Measurements from ENCODE around the gene SLC38A1.

Gene SLC38A1

DNA sequence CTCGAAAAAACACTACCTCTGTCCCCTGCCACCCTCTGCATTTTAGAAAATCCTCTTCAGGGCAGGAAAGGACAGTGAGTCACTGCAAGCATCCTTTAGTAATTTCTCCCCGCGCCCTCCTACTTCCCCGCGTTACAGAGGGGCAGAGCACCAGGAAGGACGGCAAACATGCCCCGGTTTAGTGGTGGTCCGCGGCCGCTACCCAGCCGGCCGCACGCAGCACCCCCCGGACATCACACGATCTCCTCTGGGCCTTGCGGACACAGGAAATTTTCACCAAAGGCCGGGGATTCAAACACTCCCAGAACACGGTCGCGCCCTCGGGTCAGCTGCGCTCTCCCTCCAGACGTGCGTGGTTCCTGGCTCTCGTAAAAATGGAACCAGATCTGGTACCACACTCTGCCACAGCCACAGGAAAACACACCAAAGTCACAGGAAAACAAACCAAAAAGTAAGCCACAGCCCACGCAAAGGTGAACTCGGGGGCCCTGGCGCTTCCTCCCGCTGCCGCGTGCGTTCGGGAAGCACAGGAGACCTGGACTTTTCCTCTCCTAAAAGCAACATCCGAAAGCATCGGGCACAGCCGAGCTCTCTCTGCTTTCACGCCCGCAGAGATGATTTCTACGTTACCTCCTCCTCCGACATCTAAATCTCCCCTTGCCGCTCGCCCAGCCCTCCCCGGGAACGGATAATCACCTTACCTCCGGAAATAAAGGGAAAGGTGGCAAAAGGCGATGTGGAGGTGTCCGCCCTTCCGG is 839 bp downstream of the SLC38A1 start:
- peak overlapping the region; percentile 95 for H3K27ac ChIP-seq
- TF ChIP-seq, protein P1, sequence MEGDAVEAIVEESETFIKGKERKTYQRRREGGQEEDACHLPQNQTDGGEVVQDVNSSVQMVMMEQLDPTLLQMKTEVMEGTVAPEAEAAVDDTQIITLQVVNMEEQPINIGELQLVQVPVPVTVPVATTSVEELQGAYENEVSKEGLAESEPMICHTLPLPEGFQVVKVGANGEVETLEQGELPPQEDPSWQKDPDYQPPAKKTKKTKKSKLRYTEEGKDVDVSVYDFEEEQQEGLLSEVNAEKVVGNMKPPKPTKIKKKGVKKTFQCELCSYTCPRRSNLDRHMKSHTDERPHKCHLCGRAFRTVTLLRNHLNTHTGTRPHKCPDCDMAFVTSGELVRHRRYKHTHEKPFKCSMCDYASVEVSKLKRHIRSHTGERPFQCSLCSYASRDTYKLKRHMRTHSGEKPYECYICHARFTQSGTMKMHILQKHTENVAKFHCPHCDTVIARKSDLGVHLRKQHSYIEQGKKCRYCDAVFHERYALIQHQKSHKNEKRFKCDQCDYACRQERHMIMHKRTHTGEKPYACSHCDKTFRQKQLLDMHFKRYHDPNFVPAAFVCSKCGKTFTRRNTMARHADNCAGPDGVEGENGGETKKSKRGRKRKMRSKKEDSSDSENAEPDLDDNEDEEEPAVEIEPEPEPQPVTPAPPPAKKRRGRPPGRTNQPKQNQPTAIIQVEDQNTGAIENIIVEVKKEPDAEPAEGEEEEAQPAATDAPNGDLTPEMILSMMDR (conservative IDR thresholded peaks at IDR 0.05), result no peak

DNA sequence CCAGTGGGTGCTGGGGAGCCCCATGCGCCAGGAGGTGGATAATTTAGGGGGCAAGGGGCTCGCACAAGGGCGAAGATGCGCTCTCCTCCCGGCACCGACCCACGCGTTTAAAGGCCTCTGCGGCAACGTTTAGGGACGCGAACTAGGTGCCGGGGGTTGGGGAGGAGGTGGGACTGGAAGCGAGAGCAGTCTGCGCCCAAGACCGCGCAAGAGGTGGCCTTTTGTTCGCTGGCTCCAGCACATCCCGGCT is 1.3 kb downstream of the SLC38A1 start:
- TF ChIP-seq, protein P1 (conservative IDR thresholded peaks at IDR 0.05), result no peak
- peak overlapping the region; percentile 95 for H3K27ac ChIP-seq

DNA sequence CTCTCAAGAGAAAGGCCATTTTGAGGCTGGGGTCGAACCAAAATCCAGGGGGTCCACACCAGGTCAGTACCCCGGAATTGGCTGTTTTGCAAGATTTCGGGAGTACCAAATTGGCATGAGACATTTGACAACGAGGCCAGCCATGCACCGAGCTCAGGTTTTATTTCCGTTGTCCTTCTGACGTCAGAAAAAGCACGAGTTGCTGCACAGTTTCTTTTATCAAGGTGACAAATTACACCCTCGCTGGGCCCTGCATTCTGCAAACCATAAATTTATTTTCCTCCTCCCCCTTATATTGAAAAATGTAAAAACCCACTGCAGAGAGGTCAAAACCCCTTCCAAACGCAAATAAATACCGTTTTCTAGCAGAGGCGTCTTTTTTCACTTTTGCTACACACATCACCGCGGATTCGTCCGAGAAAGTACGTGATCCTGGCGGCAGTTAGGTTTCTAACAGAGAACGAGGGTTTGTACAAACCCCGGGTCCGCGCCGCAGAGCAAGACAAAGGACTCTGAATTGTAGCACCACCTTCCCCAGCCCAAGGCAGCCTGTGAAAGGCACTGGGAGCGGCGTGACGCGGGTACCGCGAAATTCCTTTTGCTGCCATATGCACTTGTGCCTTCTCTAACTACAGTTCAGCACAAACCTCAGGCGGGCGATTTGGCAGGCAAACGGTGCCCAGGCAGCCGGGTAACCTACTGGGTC is 1.8 kb downstream of the SLC38A1 start:
- TF ChIP-seq, protein P1 (conservative IDR thresholded peaks at IDR 0.05), result no peak
- H3K27ac ChIP-seq, result peak overlapping the region; percentile 95

DNA sequence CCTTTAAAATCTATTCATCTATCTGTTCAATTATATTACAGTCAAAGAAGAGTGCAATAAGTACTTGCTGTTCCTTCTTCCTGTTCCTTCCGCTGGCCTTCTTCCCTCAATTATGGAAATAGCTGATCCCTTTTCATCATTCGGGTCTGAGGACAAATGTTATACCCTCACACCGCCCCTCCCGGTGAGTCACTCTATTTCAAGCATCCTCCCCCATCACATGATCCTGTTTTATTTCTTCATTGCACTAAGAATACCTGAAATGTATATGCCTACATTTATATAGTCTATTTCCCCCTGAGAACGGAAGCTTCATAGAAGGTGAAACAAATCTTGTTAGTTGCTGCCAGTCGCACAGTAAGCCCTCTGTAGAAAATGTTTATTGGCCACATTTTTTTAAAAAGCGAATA is 2.5 kb downstream of the SLC38A1 start:
- TF ChIP-seq, protein P1 (conservative IDR thresholded peaks at IDR 0.05), result no peak
- H3K27ac ChIP-seq, result peak overlapping the region; percentile 95

DNA sequence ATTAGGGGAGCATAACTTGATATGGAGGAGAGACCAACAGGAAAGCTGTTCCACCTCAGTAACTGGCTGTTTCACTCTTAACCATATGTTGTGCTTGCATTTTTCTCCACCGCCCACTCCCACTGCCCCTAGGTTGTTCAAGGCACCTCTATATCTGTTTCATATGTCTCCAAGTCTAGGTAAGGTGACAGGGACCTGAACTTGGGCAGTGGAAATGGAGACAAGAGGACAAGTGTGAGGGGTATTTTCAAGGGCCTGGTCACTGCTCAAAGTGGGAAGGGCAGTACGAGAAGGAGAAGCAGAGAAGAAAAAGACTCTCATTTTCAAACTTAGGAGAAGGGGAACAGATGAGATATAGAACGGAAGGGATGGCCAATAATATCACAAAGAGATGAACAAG is 3.1 kb downstream of the SLC38A1 start:
- peak overlapping the region; percentile 95; the same call in 1 of the 2 replicates for H3K27ac ChIP-seq
- TF ChIP-seq, protein P1 (conservative IDR thresholded peaks at IDR 0.05), result no peak

DNA sequence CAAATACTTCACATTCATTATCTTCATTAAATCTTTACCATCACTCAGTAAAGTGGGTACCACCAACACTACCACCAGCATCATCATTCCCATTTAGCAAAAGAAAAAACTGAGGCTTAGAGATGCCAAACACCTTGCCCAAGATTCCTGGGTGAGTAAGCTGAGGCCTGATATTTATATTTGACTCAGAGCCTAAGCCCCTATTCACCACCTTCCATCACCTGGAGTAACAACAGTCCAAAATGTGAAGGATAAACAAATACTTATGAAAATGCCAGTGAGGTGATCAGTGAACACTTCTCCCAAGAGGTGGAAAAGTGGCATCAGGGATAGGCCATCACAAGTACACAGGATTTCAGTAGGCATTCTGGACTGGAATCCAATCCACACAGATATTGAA is 3.7 kb downstream of the SLC38A1 start:
- H3K27ac ChIP-seq, result no peak overlapping the region
- TF ChIP-seq, protein P1 (conservative IDR thresholded peaks at IDR 0.05), result no peak

DNA sequence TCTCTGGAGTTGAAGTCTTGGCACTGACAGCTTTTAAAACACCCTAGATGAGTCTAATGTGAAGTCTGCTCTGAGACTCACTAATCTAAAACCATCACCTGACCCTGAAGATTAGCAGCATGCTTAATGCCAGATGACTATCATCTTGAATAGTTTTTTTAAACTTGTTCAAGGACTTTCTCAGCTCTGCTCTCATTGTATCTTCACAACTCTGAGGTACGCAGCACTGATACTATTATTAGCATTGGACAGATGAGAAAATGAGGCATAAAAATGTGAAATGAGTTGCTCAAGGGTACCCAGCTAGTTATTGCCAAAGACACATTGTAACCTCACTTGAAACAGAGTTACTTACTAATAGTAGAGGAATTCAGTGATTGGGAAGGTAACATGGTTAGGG is 4.8 kb downstream of the SLC38A1 start:
- H3K27ac ChIP-seq, result no peak overlapping the region
- TF ChIP-seq, protein P1 (conservative IDR thresholded peaks at IDR 0.05), result no peak
